Right atrium auricular region (tissue), 2 donors: ENCODE data around the gene FER. TPM values are rescaled to one million over a fixed set of nuclear protein-coding genes. Genes with fewer than 3 reads are reported as not detected.
"Not testable (repeated sequence)": the region's sequence is repeated elsewhere in the genome, so short reads cannot be mapped to it uniquely, and the experiment has no call there.

Experiments
- DNase-seq: peaks from one replicate; pipeline ENCODE4 v3.0.0-alpha.2; 2019; ENCODE audit warnings: low spot score
- H3K27ac ChIP-seq, 2 donors: fragments of 200-600 bp; sonication (generic); 1 replicate in 1 of 2; 2 replicates in 1 of 2; pipeline ENCODE4 v1.5.1; 2016 to 2019
- H3K27me3 ChIP-seq, 2 donors: fragments of 200-600 bp; sonication (generic); one replicate each; pipeline versions ENCODE4 v1.5.1 to v1.6.0; 2017 to 2019
- H3K36me3 ChIP-seq: fragments of 200-600 bp; sonication (generic); one replicate; pipeline ENCODE4 v1.5.1; 2016
- H3K4me1 ChIP-seq, 2 donors: fragments of 200-600 bp; sonication (generic); one replicate each; pipeline versions ENCODE4 v1.5.1 to v1.6.0; 2017 to 2019
- H3K4me3 ChIP-seq, 2 donors: fragments of 200-600 bp; sonication (generic); 1 replicate in 1 of 2; 2 replicates in 1 of 2; pipeline ENCODE4 v1.5.1; 2017 to 2019; ENCODE audit warnings: mild to moderate bottlenecking in 1 of 2, moderate library complexity in 1 of 2
- H3K9me3 ChIP-seq, 2 donors: fragments of 200-600 bp; sonication (generic); one replicate each; pipeline ENCODE4 v1.5.1; 2019
- total RNA-seq, 2 donors: library from RNA; depleted of rRNA; stranded (reverse); fragments of >200 nt; gene quantifications; one replicate each; pipeline ENCODE4 v1.1.0, GENCODE V29; 2016
- TF ChIP-seq, protein P1 (sequence below), 2 donors: fragments of 200-600 bp; sonication (generic); IDR thresholded peaks; one replicate each; pipeline ENCODE4 v1.5.1; 2019; ENCODE audit warnings: antibody characterized with exemption in 2 of 2

FER gene
- total RNA-seq, 2 donors from 2014 or later = 10.6 to 12.9 TPM

DNA sequence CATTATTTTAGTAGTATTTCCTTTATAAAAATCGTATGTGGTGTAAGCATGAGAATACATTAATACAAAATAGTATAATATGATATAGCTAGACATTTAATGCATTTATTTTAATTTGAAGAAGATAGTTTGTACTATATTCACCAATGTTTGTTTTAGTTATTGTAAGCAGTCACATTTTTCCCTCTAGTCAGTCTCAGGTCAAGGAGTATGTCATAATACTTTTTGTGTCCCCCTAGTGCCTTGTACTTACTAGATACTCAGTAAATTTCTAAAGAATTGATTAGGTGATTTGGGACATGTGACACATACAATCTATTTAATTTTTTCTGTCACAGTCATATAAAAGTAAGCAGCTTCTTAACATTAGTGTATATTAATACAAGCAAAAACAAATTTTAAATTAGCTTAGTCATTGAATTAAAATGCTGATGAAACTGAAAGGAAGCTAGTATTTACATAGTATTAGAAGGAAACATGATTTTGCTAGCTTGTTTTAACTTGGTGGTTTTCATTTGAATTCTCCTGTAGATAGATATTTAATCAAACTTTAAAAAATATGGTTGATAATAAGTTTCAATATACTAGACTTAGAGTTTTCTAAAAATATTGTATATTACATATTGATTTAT lies 242.2 kb downstream of the FER start:
- Histone ChIP-seq H3K9me3 (peaks cover 0 to 31% of the 10 kb centered on the region in 2 donors), H3K36me3 (no peaks in the 10 kb centered on the region), H3K27ac (no peak overlapping the region), H3K27me3 (no peaks in the 10 kb centered on the region), H3K4me1 (no peaks in the 10 kb centered on the region), H3K4me3 (no peak overlapping the region)
- TF ChIP-seq, protein P1, sequence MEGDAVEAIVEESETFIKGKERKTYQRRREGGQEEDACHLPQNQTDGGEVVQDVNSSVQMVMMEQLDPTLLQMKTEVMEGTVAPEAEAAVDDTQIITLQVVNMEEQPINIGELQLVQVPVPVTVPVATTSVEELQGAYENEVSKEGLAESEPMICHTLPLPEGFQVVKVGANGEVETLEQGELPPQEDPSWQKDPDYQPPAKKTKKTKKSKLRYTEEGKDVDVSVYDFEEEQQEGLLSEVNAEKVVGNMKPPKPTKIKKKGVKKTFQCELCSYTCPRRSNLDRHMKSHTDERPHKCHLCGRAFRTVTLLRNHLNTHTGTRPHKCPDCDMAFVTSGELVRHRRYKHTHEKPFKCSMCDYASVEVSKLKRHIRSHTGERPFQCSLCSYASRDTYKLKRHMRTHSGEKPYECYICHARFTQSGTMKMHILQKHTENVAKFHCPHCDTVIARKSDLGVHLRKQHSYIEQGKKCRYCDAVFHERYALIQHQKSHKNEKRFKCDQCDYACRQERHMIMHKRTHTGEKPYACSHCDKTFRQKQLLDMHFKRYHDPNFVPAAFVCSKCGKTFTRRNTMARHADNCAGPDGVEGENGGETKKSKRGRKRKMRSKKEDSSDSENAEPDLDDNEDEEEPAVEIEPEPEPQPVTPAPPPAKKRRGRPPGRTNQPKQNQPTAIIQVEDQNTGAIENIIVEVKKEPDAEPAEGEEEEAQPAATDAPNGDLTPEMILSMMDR (IDR thresholded peaks at IDR 0.05) = no peak
- no peak for DNase-seq

DNA sequence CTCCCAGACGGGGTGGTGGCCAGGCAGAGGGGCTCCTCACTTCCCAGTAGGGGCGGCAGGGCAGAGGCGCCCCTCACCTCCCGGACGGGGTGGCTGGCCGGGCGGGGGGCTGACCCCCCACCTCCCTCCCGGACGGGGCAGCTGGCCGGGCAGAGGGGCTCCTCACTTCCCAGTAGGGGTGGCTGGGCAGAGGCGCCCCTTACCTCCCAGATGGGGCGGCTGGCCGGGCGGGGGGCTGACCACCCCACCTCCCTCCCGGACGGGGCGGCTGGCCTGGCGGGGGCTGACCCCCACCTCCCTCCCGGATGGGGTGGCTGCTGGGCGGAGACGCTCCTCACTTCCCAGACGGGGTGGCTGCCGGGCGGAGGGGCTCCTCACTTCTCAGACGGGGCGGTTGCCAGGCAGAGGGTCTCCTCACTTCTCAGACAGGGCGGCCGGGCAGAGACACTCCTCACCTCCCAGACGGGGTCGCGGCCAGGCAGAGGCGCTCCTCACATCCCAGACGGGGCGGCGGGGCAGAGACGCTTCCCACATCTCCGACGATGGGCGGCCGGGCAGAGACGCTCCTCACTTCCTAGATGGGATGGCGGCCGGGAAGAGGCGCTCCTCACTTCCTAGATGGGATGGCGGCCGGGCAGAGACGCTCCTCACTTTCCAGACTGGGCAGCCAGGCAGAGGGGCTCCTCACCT lies 244.8 kb downstream of the FER start:
- H3K9me3 ChIP-seq = peaks cover 0 to 16% of the 10 kb centered on the region in 2 donors
- not testable (repeated sequence) for H3K27me3 ChIP-seq, H3K27ac ChIP-seq, DNase-seq, H3K36me3 ChIP-seq, H3K4me3 ChIP-seq, H3K4me1 ChIP-seq

GRCh38 chr5:108993440-108993839 lies 245.7 kb downstream of the FER start:
- DNase-seq, H3K36me3 ChIP-seq, H3K27me3 ChIP-seq, H3K4me3 ChIP-seq, H3K4me1 ChIP-seq, H3K27ac ChIP-seq: not testable (repeated sequence)
- H3K9me3 ChIP-seq = peaks cover 0 to 13% of the 10 kb centered on the region in 2 donors

- TF ChIP-seq, protein P1 (IDR thresholded peaks at IDR 0.05) = no peak
- DNase-seq = no peak
- Histone ChIP-seq H3K4me1 (no peaks in the 10 kb centered on the region), H3K27me3 (no peaks in the 10 kb centered on the region), H3K4me3 (no peak overlapping the region), H3K9me3 (peaks cover 0 to 13% of the 10 kb centered on the region in 2 donors), H3K27ac (no peak overlapping the region), H3K36me3 (no peaks in the 10 kb centered on the region)
Measured at GRCh38 chr5:108997720-108998119, 250.0 kb downstream of the FER start.

DNA sequence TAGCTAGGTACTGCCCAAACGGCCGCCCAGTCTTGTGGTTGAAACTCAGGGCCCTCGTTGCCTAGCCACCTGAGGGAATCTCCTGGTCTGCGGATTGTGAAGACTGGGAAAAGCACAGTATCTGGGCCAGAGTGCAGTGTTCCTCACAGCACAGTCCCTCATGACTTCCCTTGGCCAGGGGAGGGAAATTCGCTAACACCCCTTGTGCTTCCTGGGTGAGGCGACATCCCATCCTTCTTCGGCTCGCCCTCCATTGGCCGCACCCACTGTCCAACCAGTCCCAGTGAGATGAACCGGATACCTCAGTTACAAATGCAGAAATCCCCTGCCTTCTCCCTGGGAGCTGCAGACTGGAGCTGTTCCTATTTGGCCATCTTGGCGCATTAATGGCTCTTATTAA lies 250.5 kb downstream of the FER start:
- Histone ChIP-seq H3K27ac (no peak overlapping the region), H3K36me3 (no peaks in the 10 kb centered on the region), H3K9me3 (peaks cover 0 to 13% of the 10 kb centered on the region in 2 donors), H3K27me3 (no peaks in the 10 kb centered on the region), H3K4me3 (no peak overlapping the region), H3K4me1 (no peaks in the 10 kb centered on the region)
- DNase-seq = no peak
- TF ChIP-seq, protein P1 (IDR thresholded peaks at IDR 0.05) = no peak

- TF ChIP-seq, protein P1 (IDR thresholded peaks at IDR 0.05) = no peak
- Histone ChIP-seq H3K36me3 (no peaks in the 10 kb centered on the region), H3K4me1 (no peaks in the 10 kb centered on the region), H3K27ac (no peak overlapping the region), H3K4me3 (no peak overlapping the region), H3K27me3 (no peaks in the 10 kb centered on the region), H3K9me3 (no peaks in the 10 kb centered on the region)
- DNase-seq = no peak
Measured at GRCh38 chr5:109003928-109004327, 256.2 kb downstream of the FER start.
